GM12873 (cell line): ENCODE measurements around the gene CYSLTR2.

Source experiments
- TF ChIP-seq, protein P1 (sequence below): IDR thresholded peaks from 2 replicates; pipeline ENCODE4 v1.5.1; 2012; ENCODE audit warnings: low read depth, mild to moderate bottlenecking, moderate library complexity, low read length, control low read depth; ENCODE audit not compliant: insufficient read depth; ENCODE audit errors: missing control alignments

The CYSLTR2 gene

DNA sequence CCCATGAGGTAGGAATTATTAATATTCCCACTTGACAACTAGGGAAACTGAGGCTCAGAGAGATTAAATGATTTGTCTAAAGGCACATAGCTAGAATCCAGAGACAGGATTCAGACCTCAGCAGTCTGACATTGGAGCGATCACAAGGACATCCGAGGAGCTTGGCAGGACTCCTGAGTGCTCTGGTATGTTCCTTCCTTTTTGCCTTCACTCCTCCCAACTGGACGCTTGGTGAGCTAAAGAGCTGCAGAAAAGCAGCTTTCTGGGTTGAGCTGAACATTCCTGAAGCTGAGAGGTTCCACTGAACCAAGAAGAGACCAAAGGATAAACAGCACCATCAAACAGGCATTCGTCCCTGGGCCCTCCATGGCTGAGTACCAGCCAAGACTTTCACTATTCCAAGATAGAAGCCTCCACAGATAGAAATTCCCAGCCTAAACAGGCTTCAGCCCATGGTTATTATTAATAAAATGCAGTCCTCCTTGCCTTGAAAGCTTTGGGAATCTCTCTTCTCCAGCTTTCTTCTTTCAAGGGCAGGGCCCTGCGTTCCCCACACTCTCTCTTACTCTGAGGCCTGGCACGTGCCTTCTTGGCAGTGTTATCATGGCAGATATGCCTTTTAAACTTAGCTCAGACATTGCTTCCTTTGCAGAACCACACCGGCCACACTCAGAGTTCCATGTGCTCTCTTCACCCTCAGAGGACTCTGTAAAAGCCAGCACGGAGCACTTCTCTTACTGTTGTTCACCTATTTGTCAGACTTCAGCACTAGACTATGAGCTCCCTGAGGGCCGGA lies 97.1 kb downstream of the CYSLTR2 start:
- TF ChIP-seq, protein P1, sequence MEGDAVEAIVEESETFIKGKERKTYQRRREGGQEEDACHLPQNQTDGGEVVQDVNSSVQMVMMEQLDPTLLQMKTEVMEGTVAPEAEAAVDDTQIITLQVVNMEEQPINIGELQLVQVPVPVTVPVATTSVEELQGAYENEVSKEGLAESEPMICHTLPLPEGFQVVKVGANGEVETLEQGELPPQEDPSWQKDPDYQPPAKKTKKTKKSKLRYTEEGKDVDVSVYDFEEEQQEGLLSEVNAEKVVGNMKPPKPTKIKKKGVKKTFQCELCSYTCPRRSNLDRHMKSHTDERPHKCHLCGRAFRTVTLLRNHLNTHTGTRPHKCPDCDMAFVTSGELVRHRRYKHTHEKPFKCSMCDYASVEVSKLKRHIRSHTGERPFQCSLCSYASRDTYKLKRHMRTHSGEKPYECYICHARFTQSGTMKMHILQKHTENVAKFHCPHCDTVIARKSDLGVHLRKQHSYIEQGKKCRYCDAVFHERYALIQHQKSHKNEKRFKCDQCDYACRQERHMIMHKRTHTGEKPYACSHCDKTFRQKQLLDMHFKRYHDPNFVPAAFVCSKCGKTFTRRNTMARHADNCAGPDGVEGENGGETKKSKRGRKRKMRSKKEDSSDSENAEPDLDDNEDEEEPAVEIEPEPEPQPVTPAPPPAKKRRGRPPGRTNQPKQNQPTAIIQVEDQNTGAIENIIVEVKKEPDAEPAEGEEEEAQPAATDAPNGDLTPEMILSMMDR = no peak

DNA sequence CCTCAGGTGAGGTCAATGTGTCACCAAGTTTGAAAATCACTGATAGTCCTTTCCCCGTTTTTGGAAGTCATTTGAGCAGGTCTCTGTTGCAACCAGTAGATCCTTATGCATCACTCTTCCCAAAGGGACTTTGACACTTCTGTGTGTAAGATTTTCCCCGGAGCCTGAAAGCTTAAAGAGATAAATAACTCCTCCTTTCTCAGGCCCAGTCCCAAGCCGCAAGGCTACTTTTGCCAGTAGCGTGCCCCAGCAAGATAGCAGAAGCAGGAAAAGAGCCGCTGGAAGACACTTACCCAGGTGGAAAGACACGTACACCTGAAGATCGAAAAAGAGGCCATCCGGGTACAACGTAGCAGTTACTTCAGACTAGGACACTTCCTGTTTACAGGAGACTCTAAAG lies 106.9 kb downstream of the CYSLTR2 start:
- TF ChIP-seq, protein P1 = no peak
